ENCODE data around the gene TCEA2. TPM values are rescaled to one million over a fixed set of nuclear protein-coding genes. Genes with fewer than 3 reads are reported as not detected.

Gene TCEA2
- total and polyA plus RNA-seq, 2 of the 13 experiments (the other 11 are each of a cell fraction or from before 2014, with no cell fraction given) = 28.1 to 33.7 TPM

DNA sequence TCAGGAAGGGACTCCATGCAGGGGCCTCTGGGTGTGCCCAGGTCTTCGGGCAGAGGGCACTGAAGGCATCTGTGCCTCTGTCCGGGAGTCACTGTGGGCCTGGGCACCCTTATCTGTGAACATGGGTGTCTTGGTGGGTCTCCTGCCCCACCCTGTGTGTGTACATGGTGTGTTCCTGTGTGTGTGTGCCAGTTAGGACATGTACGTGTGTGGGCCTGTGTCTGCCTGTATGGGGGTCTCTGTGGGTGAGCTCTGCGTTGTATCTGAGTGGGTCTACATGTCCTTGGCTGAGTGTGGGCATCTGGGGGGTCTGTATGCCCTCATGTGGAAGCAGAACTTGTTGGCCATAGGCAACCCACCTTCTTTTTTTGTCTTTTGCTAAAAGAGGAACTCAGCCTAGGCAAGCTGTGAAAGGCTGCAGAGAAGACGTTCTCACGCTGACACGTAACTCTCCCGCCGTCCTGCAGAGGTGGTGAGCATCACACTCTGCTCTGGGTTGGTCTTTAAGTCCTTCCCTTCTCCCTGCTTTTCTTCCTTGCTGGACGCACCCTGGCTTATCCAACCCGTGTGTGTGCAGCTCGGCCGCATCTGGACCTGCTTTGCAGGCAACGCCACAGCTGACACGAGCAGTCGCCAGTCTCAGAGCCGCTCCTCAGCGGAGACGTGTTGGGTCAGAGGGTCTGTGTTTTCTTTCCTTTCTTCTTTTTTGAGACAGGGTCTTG lies 44.9 kb downstream of the TCEA2 start:
- POLR2A ChIA-PET = no interaction called here
- DNase-seq (ENCODE audit: low spot score) (no peak), FAIRE-seq (no peak), ATAC-seq (no peak)
- no peak for TF ChIP-seq SOX5 (CRISPR knock-in tag; IDR thresholded peaks at IDR 0.05; ENCODE audit: borderline replicate concordance)
- peak; percentile 8; the same call in 1 of the 2 replicates for TF ChIP-seq HCFC1 (IDR thresholded peaks at IDR 0.05; ENCODE audit: low read depth, low read length)
- Histone ChIP-seq H3K9me3 (ENCODE audit: low read length) (no peaks in the 10 kb centered on the region), H3K9ac (ENCODE audit: insufficient read depth, low read depth, low read length) (no peak overlapping the region), H3K4me3 (replicated peaks in 1 of 3; ENCODE audit: insufficient read depth in 1 of 3, low read depth in 2 of 3, low read length in 3 of 3) (no peak overlapping the region), H3K4me2 (ENCODE audit: low read depth, low read length) (no peak overlapping the region), H3K27ac (ENCODE audit: extremely low read length, insufficient read depth, low read length) (no peak overlapping the region), H3K79me2 (ENCODE audit: insufficient read depth, low read length) (no peaks in the 10 kb centered on the region), H3K36me3 (replicated peaks in 1 of 2; ENCODE audit: control insufficient read depth in 1 of 2, insufficient read depth in 2 of 2, low read length in 2 of 2) (no peaks in the 10 kb centered on the region), H2AFZ (ENCODE audit: low read length) (no peak overlapping the region), H3K4me1 (ENCODE audit: insufficient read depth, low read length) (peaks cover 21% of the 10 kb centered on the region), H3K27me3 (ENCODE audit: control insufficient read depth in 1 of 2, insufficient read depth in 2 of 2, low read length in 2 of 2) (peaks cover 42 to 89% of the 10 kb centered on the region in 2 experiments), H4K20me1 (ENCODE audit: insufficient read depth, low read length) (peaks cover 8% of the 10 kb centered on the region; the same call in 1 of the 2 replicates)
- intact Hi-C loops (cut with micrococcal nuclease; ENCODE audit: unreplicated experiment) (no loop called here), in situ Hi-C loops (cut with HindIII; ENCODE audit: extremely low pct_ligation_motif_present, low pct_unique_long_range_greater_than_20kb) (no loop called here)
- CTCF ChIA-PET (ENCODE audit: low intra/inter-chr PET ratio, low total read pairs) = no interaction called here
- no TSS peak for BruUV-seq (replicated peaks)
- WGBS (ENCODE audit: low lambda C conversion rate) = 50% methylated on average over 17 of the region's 19 CpGs

DNA sequence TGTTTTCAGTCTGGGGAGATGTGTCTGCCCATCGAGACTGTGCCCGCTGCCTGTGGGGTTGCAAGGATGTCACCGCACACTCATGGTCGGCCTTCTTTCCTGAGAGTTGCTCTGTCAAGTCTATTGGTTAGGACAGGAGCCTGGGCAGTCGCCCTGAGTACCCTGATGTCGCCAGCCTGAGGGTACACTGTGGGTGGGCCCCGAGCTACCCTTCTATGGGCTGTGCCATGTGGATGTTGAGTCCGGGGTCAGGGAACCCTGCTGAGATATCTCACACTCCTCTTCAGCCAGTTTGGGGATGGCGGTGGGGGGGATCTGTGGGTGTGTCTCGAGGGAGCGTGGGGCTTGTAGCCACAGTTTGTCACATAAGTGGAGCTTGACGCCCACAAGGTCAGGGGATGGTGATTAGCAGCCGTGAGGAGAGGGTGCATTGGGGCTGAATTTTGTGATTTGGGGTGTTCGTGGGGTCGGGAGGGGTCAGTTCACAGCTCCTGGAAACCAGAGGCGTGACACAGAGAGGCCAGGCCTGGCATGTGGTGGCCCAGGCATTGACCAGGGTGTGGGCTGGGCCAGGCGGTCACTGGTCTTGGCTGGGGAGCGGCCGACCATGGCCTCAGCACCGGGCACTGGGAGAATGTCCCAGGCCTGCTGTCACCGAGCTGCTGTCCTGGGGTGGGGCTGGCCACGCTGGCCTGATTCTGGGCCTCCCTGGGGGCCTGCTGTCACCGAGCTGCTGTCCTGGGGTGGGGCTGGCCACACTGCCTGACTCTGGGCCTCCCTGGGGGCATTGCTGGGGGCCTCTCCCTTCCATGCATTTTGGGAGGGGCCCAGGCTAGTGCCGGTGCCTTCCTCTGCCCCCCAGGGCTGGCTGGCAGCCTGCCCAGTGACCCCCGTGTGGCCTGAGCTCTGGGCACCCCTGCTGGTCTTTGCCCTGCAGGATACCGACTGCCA lies 46.0 kb downstream of the TCEA2 start:
- no peak overlapping the region for H3K9ac ChIP-seq (ENCODE audit: insufficient read depth, low read depth, low read length)
- H3K27me3 ChIP-seq (ENCODE audit: control insufficient read depth in 1 of 2, insufficient read depth in 2 of 2, low read length in 2 of 2) = peaks cover 47 to 89% of the 10 kb centered on the region in 2 experiments
- H2AFZ ChIP-seq (ENCODE audit: low read length) = no peak overlapping the region
- WGBS (ENCODE audit: low lambda C conversion rate) = 29% methylated on average over 21 of the region's 26 CpGs
- no peak overlapping the region for H3K27ac ChIP-seq (ENCODE audit: extremely low read length, insufficient read depth, low read length)
- no peak for DNase-seq (ENCODE audit: low spot score)
- H3K36me3 ChIP-seq (replicated peaks in 1 of 2; ENCODE audit: control insufficient read depth in 1 of 2, insufficient read depth in 2 of 2, low read length in 2 of 2) = no peaks in the 10 kb centered on the region
- POLR2A ChIA-PET = interaction anchor here (1.0 kb wide), 1 partner anchor 11 kb away, joined by 4 read pairs; no protein-coding TSS in a partner anchor
- H3K4me2 ChIP-seq (ENCODE audit: low read depth, low read length) = no peak overlapping the region
- no peak for ATAC-seq
- no peaks in the 10 kb centered on the region for H3K79me2 ChIP-seq (ENCODE audit: insufficient read depth, low read length)
- H3K4me1 ChIP-seq (ENCODE audit: insufficient read depth, low read length) = peaks cover 21% of the 10 kb centered on the region
- BruUV-seq (replicated peaks) = no TSS peak
- H3K9me3 ChIP-seq (ENCODE audit: low read length) = no peaks in the 10 kb centered on the region
- FAIRE-seq = no peak
- CTCF ChIA-PET (ENCODE audit: low intra/inter-chr PET ratio, low total read pairs) = no interaction called here
- intact Hi-C loops (cut with micrococcal nuclease; ENCODE audit: unreplicated experiment) (no loop called here), in situ Hi-C loops (cut with HindIII; ENCODE audit: extremely low pct_ligation_motif_present, low pct_unique_long_range_greater_than_20kb) (no loop called here)
- H3K4me3 ChIP-seq (replicated peaks in 1 of 3; ENCODE audit: insufficient read depth in 1 of 3, low read depth in 2 of 3, low read length in 3 of 3) = no peak overlapping the region
- TF ChIP-seq, protein P1, sequence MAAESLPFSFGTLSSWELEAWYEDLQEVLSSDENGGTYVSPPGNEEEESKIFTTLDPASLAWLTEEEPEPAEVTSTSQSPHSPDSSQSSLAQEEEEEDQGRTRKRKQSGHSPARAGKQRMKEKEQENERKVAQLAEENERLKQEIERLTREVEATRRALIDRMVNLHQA (CRISPR knock-in tag; IDR thresholded peaks at IDR 0.05) = no peak
- TF ChIP-seq ZNF691 (CRISPR knock-in tag; IDR thresholded peaks at IDR 0.05; ENCODE audit: borderline replicate concordance, low read depth) = no peak
- TF ChIP-seq ZBTB3 (CRISPR knock-in tag; IDR thresholded peaks at IDR 0.05; ENCODE audit: borderline replicate concordance, low read depth) = no peak
- TF ChIP-seq, protein P2, sequence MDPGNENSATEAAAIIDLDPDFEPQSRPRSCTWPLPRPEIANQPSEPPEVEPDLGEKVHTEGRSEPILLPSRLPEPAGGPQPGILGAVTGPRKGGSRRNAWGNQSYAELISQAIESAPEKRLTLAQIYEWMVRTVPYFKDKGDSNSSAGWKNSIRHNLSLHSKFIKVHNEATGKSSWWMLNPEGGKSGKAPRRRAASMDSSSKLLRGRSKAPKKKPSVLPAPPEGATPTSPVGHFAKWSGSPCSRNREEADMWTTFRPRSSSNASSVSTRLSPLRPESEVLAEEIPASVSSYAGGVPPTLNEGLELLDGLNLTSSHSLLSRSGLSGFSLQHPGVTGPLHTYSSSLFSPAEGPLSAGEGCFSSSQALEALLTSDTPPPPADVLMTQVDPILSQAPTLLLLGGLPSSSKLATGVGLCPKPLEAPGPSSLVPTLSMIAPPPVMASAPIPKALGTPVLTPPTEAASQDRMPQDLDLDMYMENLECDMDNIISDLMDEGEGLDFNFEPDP (CRISPR knock-in tag; conservative IDR thresholded peaks at IDR 0.05) = 0 out of 2 replicates have a peak, but pooled peaks have one; percentile 76
- no peak for TF ChIP-seq ZKSCAN5 (CRISPR knock-in tag; IDR thresholded peaks at IDR 0.05)
- peaks cover 5% of the 10 kb centered on the region; the same call in 1 of the 2 replicates for H4K20me1 ChIP-seq (ENCODE audit: insufficient read depth, low read length)
